Hepatocyte (in vitro differentiated cells): ENCODE data around the gene CMIP. TPM values are rescaled to one million over a fixed set of nuclear protein-coding genes. Genes with fewer than 3 reads are reported as not detected.

ENCODE experiments used
- DNase-seq: peaks from one replicate; pipeline ENCODE4 v3.0.0-alpha.2; 2016; ENCODE audit warnings: low spot score
- H2AFZ ChIP-seq: fragments of 200-600 bp; sonication (generic); 2 replicates; pipeline ENCODE4 v1.6.0; 2016; ENCODE audit warnings: antibody characterized with exemption, mild to moderate bottlenecking
- H3K27ac ChIP-seq: fragments of 200-600 bp; sonication (generic); 2 replicates; pipeline ENCODE4 v1.5.1; 2016; ENCODE audit warnings: mild to moderate bottlenecking
- H3K27me3 ChIP-seq: fragments of 200-600 bp; sonication (generic); 2 replicates; pipeline ENCODE4 v1.6.1; 2016
- H3K36me3 ChIP-seq: fragments of 200-600 bp; sonication (generic); replicated peaks from 2 replicates; pipeline ENCODE4 v1.5.1; 2016; ENCODE audit warnings: low read depth; ENCODE audit not compliant: insufficient read depth
- H3K4me1 ChIP-seq: fragments of 200-600 bp; sonication (generic); 2 replicates; pipeline ENCODE4 v1.5.1; 2016; ENCODE audit warnings: mild to moderate bottlenecking, moderate library complexity; ENCODE audit not compliant: insufficient read depth
- H3K4me2 ChIP-seq: fragments of 200-600 bp; sonication (generic); 2 replicates; pipeline ENCODE4 v1.6.0; 2016
- H3K4me3 ChIP-seq: fragments of 200-600 bp; sonication (generic); 2 replicates; pipeline ENCODE4 v1.5.1; 2016; ENCODE audit warnings: mild to moderate bottlenecking
- H3K79me2 ChIP-seq: fragments of 200-600 bp; sonication (generic); 2 replicates; pipeline ENCODE4 v1.6.0; 2017; ENCODE audit warnings: mild to moderate bottlenecking
- H3K9me2 ChIP-seq: fragments of 200-600 bp; sonication (generic); replicated peaks from 2 replicates; pipeline ENCODE4 v1.6.0; 2017; ENCODE audit warnings: mild to moderate bottlenecking; ENCODE audit not compliant: insufficient read depth
- H3K9me3 ChIP-seq: fragments of 200-600 bp; sonication (generic); 2 replicates; pipeline ENCODE4 v1.5.1; 2016; ENCODE audit warnings: low read depth, mild to moderate bottlenecking
- H4K20me1 ChIP-seq: fragments of 200-600 bp; sonication (generic); 2 replicates; pipeline ENCODE4 v1.6.0; 2016; ENCODE audit warnings: mild to moderate bottlenecking; ENCODE audit not compliant: insufficient read depth, poor library complexity, severe bottlenecking
- CTCF ChIP-seq: fragments of 200-600 bp; sonication (generic); IDR thresholded peaks from 2 replicates; pipeline ENCODE4 v1.5.1; 2016; ENCODE audit warnings: antibody characterized with exemption, mild to moderate bottlenecking; ENCODE audit not compliant: poor library complexity
- EZH2 ChIP-seq: fragments of 200-600 bp; sonication (generic); IDR thresholded peaks from 2 replicates; pipeline ENCODE4 v1.6.1; 2016; ENCODE audit warnings: antibody characterized with exemption, mild to moderate bottlenecking, borderline replicate concordance
- EZH2phosphoT487 ChIP-seq: fragments of 200-600 bp; sonication (generic); IDR thresholded peaks from one replicate; pipeline ENCODE4 v1.6.1; 2018; ENCODE audit warnings: antibody characterized with exemption, mild to moderate bottlenecking, low read depth, moderate library complexity; ENCODE audit not compliant: unreplicated experiment, severe bottlenecking
- WGBS: methylation state at CpG from one replicate; pipeline ENCODE4 v1.1.6; 2016; ENCODE audit warnings: low lambda C conversion rate; ENCODE audit errors: missing lambda C conversion rate; 5-methylcytosine and 5-hydroxymethylcytosine counted together
- polyA plus RNA-seq: library from polyadenylated mRNA; unstranded; fragments of >200 nt; fragmentation: Nextera tagmentation; extraction: Ambion mirVana; gene quantifications from 2 replicates; pipeline ENCODE4 v1.2.1, GENCODE V29; 2016
- total RNA-seq: library from RNA; depleted of rRNA; stranded (reverse); fragments of >200 nt; gene quantifications from 2 replicates; pipeline ENCODE4 v1.2.3, GENCODE V29; 2014

CMIP gene
- total and polyA plus RNA-seq, 2 experiments from 2014 or later, result 5.8 to 17.8 TPM

GRCh38 chr16:81485824-81486539, 41.4 kb downstream of the CMIP start:
- no peaks in the 10 kb centered on the region for H3K36me3 ChIP-seq

GRCh38 chr16:81486540-81487061, 42.0 kb downstream of the CMIP start:
- H4K20me1 ChIP-seq, result peaks cover 79% of the 10 kb centered on the region
- peaks cover 91% of the 10 kb centered on the region for H3K79me2 ChIP-seq
- no peak overlapping the region for H2AFZ ChIP-seq
- H3K9me2 ChIP-seq, result no peaks in the 10 kb centered on the region
- TF ChIP-seq CTCF, result no peak
- no peak for TF ChIP-seq EZH2
- no peak overlapping the region for H3K4me3 ChIP-seq
- no peak overlapping the region for H3K4me2 ChIP-seq
- no peaks in the 10 kb centered on the region for H3K27me3 ChIP-seq
- WGBS, result 86% methylated on average over 22 of the region's 22 CpGs
- no peak for DNase-seq
- H3K36me3 ChIP-seq, result no peaks in the 10 kb centered on the region
- no peak overlapping the region for H3K27ac ChIP-seq
- no peaks in the 10 kb centered on the region for H3K9me3 ChIP-seq
- peaks cover 22% of the 10 kb centered on the region for H3K4me1 ChIP-seq

More at GRCh38 chr16:81485824-81486539, 41.4 kb downstream of the CMIP start:
- no peaks in the 10 kb centered on the region for H3K9me3 ChIP-seq
- H3K9me2 ChIP-seq, result no peaks in the 10 kb centered on the region
- WGBS, result 97% methylated on average over 21 of the region's 21 CpGs
- no peak for TF ChIP-seq CTCF
- TF ChIP-seq EZH2, result no peak
- H3K4me3 ChIP-seq, result no peak overlapping the region
- no peak overlapping the region for H3K4me2 ChIP-seq
- peaks cover 90% of the 10 kb centered on the region for H3K79me2 ChIP-seq
- peaks cover 73% of the 10 kb centered on the region for H4K20me1 ChIP-seq
- peaks cover 22% of the 10 kb centered on the region for H3K4me1 ChIP-seq
- H3K27me3 ChIP-seq, result no peaks in the 10 kb centered on the region
- no peak overlapping the region for H2AFZ ChIP-seq
- H3K27ac ChIP-seq, result peak overlapping the region; percentile 61
- DNase-seq, result no peak

DNA sequence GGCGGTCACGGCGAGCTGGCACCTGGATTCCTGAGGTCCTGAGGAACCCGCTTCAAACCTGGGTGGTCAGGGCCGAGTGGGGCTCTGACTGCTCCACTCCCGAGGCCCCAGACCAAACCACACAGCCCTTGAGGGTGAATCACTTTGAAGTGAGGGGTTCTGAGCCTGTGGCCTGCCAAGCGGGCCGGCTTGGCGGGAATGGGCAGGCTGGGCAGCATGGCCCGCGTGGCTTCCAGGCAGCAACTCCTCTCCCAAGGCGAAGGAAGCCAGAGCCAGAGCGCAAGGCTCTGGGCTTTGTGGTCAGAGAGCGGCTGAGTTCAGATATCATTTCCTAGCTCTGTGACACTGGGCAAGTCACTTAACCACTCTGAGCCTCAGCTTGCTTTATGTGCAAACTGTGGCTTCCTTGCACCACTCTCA, 42.7 kb downstream of the CMIP start:
- TF ChIP-seq EZH2phosphoT487 (no peak), EZH2 (no peak), CTCF (no peak)
- no peaks in the 10 kb centered on the region for H3K9me2 ChIP-seq
- H3K27ac ChIP-seq, result no peak overlapping the region
- H3K36me3 ChIP-seq, result no peaks in the 10 kb centered on the region
- H3K4me2 ChIP-seq, result no peak overlapping the region
- H3K4me1 ChIP-seq, result peaks cover 22% of the 10 kb centered on the region
- no peak overlapping the region for H2AFZ ChIP-seq
- peaks cover 94% of the 10 kb centered on the region for H3K79me2 ChIP-seq
- no peaks in the 10 kb centered on the region for H3K9me3 ChIP-seq
- H3K27me3 ChIP-seq, result no peaks in the 10 kb centered on the region
- WGBS, result 95% methylated on average over 14 of the region's 14 CpGs
- DNase-seq, result no peak
- H3K4me3 ChIP-seq, result no peak overlapping the region
- peaks cover 82% of the 10 kb centered on the region for H4K20me1 ChIP-seq
